ENCODE measurements around the gene ISG20L2.
A peak's percentile ranks its signal among the peaks of the same experiment; 100 is the strongest.

Gene ISG20L2

DNA sequence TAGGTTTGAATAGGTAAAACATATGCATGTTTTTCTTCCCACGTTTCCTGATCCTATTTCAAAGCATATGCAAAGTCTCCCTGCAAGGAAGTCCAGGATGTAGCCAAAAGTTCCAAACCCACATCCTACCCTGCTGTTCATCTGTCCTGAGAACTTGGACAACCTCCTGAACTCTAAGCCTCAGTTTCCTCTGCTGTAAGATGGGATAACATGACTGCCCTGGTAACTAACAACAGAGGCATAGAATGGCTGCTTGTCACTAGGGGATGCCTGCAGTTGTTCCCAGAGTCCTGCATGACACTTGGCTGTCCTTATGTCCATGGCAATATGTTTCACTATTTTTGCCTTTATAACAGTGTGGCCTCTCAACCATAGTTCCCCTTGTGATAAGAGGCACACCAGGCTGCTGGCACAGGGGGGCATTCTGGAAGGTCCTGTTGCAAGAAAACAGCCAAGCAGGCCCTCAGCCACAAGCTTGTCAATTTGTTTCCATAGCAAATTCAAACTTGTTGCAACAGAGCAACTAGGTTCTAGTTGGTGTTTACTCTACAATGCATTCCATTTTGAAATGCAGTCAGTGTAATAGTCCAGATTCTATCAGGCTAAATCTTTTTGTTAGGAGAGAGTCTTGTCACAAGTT is 24.4 kb upstream of the ISG20L2 start:
- no peak for DNase-seq

DNA sequence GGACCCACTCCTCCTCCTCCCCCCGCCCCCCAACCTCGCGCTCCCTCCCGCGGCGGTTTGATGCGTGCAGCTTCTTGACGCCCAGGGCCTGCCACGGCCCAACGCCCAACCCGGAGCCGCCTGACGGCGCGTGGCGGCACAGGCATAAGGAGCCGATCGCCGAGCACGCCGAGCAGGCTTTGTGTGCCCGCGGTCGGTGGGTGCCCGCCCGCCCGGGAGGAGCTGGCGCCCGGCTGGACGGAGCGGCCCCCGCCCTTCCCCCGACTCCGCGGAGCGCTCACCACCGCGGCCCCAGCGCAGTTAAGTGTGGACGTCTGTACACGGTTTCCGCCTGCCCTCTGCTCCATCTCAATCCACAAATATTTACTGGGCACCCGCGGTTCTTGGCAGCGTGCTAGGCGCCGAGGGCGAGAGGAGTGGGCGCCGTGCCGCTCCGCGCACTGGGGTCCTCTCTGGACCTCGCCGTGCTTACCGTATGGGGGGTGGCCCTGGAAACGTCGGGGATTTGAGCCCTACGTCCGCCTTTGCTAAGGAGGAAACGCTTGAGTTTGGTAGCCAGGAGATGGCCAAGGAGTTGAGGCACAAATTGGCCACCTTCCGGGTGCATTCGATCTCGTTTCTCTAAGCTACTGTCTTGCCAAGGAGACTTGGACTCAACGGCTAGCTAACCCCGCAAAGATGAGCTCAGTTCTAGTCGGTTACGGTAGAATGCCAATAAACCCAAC is 23.4 kb upstream of the ISG20L2 start:
- DNase-seq: peak; percentile 59

DNA sequence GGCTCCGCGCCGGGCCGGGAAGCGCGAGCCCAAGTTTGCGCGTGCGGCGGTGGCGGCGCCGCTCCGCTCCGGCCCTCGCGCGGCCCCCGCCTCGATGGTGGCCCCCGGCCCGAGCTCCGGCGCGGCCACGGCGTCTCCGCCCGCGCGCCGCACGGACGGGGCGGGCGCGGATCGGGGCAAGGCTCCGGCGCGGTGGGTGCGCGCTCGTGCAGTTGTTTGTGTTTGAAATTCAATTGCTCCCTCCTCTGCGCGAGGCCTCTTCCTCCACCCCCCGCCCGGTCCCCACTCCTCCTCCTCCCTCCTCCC is 22.8 kb upstream of the ISG20L2 start, which contains the start of gene HDGF:
Gene HDGF (minus strand): TSS at position 225 of the 306 bp plus-strand sequence. CDS start 246 bp downstream, outside the sequence.
- DNase-seq: no peak

DNA sequence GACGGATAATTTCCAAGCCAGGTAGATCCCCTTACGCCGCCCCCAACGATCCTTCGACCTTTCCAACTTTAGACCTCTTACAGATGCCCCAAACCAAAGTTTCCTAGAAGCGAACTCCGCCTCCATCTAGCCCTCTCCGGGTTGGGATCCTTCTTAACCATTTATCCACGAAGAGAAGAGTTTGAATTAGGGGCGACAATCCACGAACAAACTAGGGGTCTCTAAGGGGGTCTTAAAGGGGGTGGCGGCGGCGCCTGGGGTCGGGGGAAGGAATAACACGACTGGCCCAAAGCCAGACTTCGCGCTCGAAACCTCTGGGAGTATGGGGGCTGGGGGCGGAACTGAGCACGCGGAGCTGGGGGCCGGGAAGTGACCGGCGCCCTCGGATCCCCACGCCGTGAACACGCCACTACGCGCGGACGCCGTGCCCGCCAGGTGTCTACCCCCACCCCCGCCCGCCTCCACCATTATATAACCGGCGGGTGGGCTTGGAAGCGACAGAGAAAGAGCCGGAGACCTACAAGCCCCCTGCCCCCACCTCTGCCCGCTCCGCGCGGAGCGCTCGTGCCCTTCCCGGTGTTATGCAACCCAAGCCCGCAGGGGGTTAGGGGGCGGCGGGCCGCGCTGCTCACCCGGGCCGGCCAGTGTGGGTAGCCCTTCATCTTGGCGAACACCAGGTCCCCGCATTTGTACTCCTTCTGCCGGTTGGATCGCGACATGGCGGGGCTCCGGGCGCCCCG is 22.3 kb upstream of the ISG20L2 start:
- DNase-seq: no peak

DNA sequence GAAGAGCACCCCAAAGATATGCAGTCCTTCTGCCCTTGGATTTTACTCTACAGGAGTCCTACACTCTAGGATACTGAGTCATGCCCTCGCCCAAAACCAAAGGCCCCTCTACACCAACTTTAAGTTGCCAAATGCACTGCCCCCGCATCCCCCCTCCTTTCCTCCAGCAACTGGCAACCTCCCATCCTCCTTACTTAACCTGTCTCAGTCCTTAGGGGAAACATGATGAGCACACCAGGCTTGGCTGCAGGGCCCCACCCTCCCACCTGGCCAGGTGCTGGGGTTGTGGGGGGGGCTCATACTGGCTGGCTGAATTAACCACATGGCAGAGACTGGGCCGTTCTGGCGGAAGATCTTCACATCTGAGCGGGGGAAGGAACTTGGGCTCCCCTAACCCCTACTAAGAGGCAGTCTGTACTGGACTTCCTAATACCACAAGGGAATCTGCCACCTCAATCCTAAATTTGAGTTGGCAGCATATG is 21.7 kb upstream of the ISG20L2 start:
- peak; percentile 36 for DNase-seq

DNA sequence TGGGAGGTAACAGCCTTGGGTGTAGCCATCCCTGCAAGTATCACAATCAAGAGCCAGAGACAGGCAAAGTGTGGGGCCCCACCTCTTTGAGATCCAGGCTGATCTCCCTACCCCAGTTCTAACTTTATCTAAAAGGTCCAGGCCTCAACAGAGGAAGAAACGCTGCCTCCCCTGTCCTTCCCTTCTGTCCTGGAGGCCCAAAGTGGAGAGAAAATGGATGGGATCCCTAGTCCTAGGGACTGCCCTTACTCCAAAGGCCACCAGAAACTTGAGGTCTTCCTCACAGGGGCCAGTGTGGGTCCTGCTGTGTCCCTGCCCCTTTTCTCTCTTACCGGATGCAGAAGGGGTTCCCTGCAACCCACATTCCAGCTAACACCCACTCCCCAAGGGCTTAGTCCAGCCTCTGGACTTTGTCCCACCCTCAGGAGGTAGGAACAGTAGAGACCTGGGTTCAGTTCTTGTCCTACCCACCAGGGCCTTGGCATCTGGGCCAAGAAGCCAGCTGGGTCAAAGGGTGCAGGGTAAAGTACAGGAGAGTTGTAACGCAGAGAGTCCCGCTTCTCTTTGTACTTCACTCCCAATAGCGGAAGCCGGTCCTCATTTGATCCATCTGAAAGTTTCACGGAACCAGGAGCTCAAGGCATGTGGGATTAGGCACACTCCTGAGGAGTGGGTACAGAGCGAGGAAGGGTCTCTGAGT is 21.0 kb upstream of the ISG20L2 start:
- DNase-seq: no peak

DNA sequence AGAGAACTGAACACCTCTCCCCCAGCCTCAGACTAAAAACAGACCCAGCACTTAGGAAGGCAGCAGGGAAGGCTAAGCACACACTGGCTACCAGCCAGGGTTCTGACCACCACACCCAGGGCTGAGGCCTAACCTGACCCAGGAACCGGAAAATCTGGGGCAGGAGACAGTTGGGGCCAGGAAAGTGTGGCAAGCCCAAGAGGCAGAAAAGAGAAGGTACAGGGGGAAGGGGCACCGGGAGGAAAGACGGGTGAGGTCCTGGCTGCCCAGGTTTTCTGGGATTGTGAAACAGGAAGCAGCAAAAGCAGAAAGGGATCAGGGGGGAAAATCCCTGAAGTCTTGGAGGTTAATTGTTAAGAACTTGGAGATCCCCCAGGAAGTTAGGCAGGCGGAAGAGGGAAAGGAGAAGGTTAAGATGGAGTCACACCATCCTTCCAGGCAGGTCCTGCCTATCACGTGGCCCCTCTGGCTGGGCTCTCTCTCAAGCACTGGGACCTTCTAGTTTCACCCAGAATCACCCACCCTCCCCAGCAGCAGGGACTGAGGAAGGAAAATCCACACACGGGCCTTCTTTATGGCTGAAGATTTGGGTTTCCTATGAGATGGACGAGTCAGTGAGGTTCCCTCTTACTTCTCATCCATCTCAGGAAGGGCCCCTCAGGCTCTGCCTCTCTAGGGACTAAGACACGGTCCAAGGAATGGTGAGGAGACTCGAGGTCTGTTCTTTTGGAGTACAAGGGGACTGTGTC is 20.3 kb upstream of the ISG20L2 start:
- no peak for DNase-seq

DNA sequence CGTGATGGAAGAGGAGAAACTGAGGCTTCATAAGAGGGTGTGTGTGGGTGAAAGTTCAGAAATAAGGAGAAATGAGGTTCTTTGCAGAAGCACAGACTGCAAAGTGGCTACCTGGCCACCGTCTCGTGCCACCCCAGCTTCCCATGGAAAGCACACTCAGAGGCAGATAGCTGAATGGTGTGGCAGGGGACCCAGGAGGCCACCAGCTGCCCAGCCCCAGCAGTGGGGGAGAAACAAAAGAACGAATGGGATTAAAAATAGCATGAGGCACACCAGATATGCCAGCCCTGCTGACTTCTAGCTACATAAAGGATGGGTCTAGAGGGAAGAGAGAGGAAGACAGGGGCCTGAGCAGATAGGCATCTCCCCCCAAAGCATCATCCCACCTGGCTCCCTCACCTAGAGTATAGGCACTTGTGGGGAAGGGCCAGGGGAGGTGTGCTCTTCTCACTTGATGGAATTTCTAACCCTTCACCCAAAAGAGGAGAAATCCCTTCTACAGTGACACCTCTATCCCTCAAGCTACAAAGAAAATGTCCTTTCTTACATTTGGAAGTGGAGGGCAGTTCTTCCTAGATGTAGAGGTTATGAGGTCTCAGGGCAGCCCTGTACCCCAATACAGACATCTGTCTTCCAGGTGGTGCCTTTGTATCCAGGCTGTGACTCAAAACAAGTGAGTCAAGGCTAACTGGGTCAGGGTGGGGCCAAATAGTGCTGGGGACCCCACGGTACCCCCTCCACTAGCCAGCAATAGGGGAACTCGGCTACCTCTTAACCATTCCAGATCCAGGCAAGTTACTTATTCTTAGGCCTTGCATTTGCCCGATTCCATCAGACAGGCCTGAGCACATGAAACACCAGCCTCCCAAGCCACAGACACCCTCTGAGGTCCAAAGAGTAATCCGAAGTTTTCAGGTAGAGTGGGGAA is 19.4 kb upstream of the ISG20L2 start:
- no peak for DNase-seq

DNA sequence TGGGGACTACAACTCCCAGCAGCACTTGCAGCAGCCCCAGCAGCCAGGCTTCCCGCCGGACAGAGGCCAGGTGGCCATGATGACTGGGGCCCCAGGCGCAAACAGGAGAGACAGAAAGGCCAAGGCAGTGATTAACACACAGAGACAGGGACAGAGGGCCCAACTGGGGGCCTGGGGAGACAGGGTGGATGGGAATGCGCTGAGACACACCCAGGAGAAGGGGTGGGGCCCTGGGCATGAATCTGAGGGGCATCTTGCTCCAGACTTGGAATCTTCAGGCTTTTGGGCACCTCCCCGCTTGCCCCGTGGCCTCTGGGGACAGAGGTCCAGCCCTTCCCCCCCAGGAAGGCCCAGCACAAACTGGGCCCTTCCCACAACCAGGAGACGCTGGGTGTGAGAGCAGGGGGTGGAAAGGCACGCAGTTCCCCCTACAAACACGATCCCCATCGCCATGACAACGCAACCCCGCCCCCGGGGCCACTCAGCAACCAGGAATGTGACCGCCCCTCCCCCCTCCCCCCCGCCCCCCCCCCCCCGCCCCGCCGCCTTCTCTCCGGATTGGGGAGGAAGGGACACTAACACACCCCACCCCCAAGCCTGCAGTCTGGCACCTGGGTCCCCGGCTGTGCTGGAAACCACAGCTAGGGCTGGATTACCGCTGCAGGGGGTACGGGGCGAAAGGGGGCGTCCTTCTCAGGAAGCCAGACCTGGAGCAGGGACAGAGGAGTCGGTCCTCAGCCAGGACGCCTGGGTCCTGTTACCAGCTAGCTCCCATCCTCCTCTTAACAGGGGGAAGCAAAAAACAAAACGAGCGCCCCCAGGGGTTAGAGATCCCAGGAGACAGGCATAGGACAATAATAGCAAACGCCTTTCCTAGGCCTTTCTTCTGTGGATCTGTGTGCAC is 18.4 kb upstream of the ISG20L2 start:
- peak; percentile 12 for DNase-seq

DNA sequence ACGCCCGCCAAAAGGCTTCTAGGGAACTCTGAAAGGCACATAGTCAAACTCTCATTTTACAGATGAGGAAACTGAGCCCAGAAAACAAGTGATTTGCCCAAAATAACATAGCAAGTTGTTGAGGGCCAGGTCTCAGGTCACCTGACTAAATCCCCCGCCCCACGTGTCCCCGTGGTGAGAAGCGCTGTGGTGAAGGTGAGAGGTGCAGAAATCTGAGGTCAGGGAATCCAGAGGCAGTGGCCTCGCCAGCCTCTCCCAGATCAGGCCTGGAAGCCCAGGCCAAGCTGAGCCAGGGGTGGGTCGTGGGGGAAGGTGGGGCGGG is 17.8 kb upstream of the ISG20L2 start:
- no peak for DNase-seq

DNA sequence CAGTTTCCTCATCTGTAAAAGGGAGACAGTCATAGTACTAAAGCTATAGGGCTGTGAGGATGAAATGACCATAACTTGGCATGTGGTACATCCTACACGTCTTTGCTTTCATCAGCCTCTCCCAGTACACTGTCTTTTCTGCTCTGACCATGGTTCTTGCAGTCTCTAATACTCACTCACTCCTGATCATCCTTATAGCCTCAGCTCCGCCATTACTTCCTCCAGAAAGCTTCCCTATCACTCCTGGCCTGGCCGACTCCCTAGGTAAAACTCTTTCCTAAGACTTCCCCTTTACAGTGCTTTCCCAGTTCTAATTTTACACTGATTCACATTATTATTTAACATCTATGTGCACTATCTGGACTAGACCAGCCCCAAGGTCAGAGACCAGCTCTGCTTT is 17.3 kb upstream of the ISG20L2 start:
- no peak for DNase-seq

DNA sequence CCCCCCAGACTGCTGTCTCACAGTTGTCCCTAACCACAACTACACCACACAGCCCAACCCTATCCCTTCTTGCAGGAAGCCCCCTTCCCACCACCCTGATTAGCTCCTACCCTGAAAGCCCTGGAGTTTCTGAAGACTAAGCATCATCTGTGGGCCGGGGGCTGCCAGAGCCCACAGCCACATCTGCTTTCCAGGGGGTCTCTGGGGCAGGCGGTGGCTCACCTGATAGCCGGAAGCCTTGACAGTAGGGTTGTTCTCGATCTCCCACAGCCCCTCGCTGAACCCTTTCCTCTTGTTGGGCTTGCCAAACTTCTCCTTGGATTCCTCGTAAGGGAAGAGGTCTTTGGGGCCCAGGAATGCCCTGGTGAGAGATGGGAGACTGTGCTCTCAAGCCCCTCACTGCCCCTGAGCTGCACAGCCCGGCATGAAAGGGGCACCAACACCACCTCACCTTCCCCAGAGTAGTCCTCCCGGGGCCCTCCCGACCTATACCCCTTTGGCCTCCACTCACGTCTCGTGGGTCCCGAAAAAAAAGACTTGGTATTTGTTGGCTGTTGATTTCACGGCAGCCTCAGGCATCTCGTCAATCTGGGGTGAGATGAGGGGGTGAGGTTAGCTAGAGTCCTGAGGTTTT is 16.3 kb upstream of the ISG20L2 start:
- DNase-seq: no peak

DNA sequence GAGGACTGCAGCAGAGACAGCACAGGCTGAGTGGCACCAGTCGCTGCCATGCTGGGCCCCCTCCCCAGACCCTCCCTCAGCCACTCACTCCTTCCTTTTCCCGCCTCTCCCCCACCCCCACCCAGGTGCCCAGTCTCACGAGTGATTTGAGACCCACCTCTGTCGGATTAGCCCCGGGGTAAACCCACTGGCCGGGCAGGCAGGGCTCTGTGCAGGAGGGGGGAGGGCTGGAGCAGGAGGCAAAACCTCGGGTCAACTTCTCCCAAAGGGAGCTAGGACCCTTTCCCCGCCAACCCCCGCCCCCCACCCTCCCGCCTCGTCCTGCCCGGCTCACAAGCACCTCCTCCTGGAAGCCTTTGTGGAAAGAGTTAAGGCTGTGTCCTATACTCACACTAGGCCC is 15.8 kb upstream of the ISG20L2 start:
- no peak for DNase-seq

DNA sequence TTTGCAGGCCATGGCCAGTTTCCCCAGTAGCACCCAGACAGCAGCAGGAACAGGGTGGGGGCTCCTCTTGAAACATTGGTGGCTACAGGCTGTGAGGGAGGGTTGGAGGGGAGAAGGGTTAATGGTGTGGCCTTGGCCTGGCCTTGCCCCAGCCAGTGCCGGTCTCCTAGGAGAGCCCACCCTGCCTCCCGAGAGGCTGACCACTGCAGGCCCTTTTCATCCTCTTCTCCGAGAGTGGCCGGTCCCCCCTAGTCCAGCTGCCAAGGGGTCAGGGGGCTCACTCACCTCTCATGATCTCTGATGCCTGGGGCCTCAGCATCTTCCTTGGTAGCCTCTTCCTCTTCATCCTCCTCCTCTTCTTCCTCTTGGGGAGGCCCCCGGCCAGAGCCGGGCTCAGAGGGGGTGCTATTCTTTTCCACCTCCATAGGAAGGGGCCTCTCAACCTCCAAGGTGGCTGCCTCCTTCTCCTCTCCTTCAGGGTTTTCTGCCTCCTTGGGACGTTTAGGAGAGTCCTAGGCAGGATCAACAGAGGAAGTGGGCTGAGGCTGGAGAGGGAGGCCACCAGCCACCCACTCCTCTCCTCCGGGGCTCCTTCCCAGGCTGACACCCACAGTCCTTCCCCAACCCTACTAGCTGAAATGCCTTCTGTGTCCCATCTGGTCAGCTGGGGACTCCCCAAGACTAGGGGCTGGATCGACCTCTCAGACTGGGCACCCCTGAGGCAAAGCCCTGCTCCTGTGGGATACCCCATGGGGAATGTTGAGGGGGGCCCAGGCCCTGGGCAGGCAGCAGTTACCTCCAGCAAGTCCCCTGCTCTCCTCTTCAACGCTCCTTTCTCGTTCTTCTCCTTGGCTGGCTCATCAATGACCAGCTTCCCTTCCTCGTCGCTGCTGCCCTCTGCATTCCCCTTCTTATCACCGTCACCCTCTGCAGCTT is 15.1 kb upstream of the ISG20L2 start:
- no peak for DNase-seq

DNA sequence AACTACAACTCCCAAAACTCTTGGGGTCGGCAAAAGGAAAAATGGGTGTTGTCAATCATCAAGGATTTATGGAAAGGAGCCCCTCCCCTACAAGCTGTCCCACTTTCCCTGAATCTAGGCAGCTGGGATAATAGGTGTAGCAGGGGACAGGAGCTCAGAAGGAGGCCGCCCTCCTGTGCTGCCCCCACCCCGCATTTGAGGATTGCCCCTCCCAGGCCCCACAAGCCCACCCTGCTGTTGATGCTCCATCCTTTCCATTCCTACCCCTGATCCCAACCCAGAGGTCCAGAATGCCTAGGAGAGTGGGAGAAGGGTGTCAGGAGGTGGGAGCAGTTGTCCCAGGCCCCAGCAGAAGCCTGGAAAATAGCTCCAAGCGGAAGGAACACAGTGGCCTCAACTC is 14.2 kb upstream of the ISG20L2 start:
- no peak for DNase-seq

DNA sequence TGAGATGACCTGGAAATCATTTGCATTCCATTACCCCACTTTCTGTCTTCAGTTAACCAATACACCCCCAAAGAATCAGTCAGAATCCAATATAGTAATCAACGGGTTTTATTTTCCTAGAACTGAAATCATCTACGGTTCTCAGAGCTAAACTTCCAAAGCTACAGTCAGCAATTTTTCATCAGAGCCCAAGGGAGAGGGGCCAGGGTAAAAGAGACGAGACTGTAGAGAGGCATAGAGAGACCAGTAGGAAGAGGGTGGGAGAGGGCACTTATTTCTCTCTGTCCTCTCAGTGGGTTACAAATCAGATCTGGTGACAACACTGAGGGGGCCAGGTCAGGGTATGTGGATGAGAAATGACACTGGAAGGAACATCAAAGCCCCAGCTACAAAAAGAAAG is 13.5 kb upstream of the ISG20L2 start:
- DNase-seq: no peak

DNA sequence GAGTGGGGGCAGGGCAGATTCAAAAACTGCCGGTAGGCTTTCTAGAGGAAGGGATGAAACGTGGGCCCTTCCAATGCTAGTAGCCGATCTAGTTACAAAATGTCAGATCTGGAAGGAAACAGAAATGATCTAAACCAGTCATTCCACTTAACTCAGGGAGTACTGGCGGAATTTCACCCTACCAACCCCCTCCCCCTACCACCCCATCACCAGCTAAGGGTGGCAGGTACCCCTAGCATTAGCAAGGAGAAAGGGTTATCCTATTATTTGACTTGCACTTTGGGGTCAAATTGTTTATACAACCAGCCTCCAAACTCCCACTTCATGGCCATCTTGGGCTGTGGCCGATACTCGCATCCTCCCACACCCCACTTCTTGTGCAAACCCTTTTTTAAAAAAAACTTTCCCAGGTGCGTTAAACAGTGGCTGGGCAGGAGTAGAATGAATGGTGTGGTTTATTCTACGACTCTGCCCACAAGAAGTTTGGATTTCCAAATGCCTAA is 13.0 kb upstream of the ISG20L2 start:
- DNase-seq: no peak

DNA sequence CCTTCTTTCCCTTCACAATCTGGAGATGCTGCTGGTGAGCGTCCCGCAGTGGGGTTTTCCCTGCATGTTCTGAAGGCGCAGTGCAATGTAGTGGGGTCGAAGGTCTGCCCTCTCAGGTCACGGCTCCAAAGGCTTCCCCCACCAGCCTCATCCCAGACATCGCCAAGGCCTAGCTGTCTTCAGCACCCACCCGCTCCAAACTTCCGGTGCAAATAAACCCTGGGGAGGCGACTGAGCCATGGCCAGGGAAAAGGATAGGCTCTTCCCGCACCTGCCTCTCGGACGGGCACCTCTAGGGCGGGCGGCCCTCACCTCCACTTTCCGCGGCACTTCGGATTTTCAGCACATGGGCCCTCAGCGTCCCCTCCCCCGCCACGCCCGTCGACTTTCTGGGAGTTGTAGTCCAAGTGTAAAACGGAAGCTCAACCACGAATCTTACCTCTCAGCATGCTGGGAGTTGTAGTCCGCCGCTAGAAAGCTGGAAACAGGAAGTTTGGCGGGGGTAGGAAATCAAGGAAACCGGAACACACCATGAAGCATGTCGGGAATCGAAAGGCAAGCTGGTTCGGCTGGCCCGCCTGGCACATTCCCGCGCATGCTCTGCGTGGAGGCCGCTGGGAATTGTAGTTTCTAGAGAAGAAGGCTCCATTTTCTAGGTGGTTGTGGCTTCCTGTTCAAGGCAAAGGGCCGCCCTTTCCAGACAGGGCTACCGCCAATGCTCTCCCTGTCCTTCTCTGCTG is 12.3 kb upstream of the ISG20L2 start, which contains the start of gene MRPL24:
Gene MRPL24 (minus strand): TSS at position 348 of the 740 bp plus-strand sequence. CDS start 2,384 bp downstream, outside the sequence.
- peak; percentile 98 for DNase-seq

Data from NCI-H2029 treated with DMSO at 0.1 percent for 48 hours (cell line).